Liver (tissue), 9 donors: ENCODE data around the gene CACNA1S. TPM values are rescaled to one million over a fixed set of nuclear protein-coding genes. Genes with fewer than 3 reads are reported as not detected.

Source experiments
- DNase-seq: peaks from one replicate; pipeline ENCODE4 v3.0.0-alpha.2; 2017; ENCODE audit warnings: low spot score
- H3K27ac ChIP-seq, 2 donors: one replicate each; pipeline ENCODE4 v1.7.0; 2013; ENCODE audit warnings: inconsistent platforms in 2 of 2, low read length in 2 of 2, control low read depth in 1 of 2, low read depth in 1 of 2, mild to moderate bottlenecking in 1 of 2
- H3K27me3 ChIP-seq, 4 donors: one replicate each; pipeline versions ENCODE4 v1.6.1 to v1.7.0; 2013; ENCODE audit warnings: low read length in 3 of 4, inconsistent platforms in 1 of 4, mild to moderate bottlenecking in 1 of 4, moderate library complexity in 1 of 4; ENCODE audit not compliant: control insufficient read depth in 4 of 4, insufficient read depth in 4 of 4
- H3K36me3 ChIP-seq, 4 donors: one replicate each; pipeline versions ENCODE4 v1.6.1 to v1.7.0; 2013; ENCODE audit warnings: low read length in 3 of 4, mild to moderate bottlenecking in 3 of 4, low read depth in 1 of 4, moderate library complexity in 1 of 4; ENCODE audit not compliant: control insufficient read depth in 4 of 4, insufficient read depth in 3 of 4
- H3K4me1 ChIP-seq, 4 donors: one replicate each; pipeline versions ENCODE4 v1.6.1 to v1.7.0; 2013; ENCODE audit warnings: low read length in 3 of 4, mild to moderate bottlenecking in 3 of 4, moderate library complexity in 1 of 4; ENCODE audit not compliant: control insufficient read depth in 4 of 4, insufficient read depth in 4 of 4
- H3K4me3 ChIP-seq, 3 donors: one replicate each; pipeline versions ENCODE4 v1.6.1 to v1.7.0; 2013; ENCODE audit warnings: low read length in 3 of 3, control low read depth in 1 of 3, low read depth in 1 of 3, mild to moderate bottlenecking in 1 of 3
- H3K9ac ChIP-seq, 2 donors: one replicate each; pipeline ENCODE4 v1.7.0; 2013; ENCODE audit warnings: low read length in 2 of 2, mild to moderate bottlenecking in 2 of 2, moderate library complexity in 2 of 2, control low read depth in 1 of 2, low read depth in 1 of 2
- H3K9me3 ChIP-seq, 4 donors: one replicate each; pipeline versions ENCODE4 v1.6.1 to v1.7.0; 2013; ENCODE audit warnings: low read length in 3 of 4; ENCODE audit not compliant: control insufficient read depth in 4 of 4
- CTCF ChIP-seq: fragments of 150-350 bp; IDR thresholded peaks from 2 replicates; pipeline ENCODE4 v1.5.1; 2017; ENCODE audit warnings: improper control_type of control experiment, low read depth, low read length; ENCODE audit not compliant: missing input control
- EGR1 ChIP-seq, 2 donors: IDR thresholded peaks; 2 replicates each; pipeline ENCODE4 v1.6.1; 2016 to 2018; ENCODE audit warnings: antibody characterized with exemption in 2 of 2, low read depth in 2 of 2
- FOXA1 ChIP-seq: IDR thresholded peaks from 2 replicates; pipeline ENCODE4 v1.6.1; 2016; ENCODE audit warnings: antibody characterized with exemption
- FOXA2 ChIP-seq: IDR thresholded peaks from 2 replicates; pipeline ENCODE4 v1.6.1; 2016; ENCODE audit warnings: antibody characterized with exemption
- GABPA ChIP-seq, 2 donors: IDR thresholded peaks in 1 of 2; conservative IDR thresholded peaks in 1 of 2; 2 replicates each; pipeline ENCODE4 v1.6.1; 2016; ENCODE audit warnings: antibody characterized with exemption in 2 of 2, mild to moderate bottlenecking in 1 of 2, moderate library complexity in 1 of 2
- HNF4A ChIP-seq, 2 donors: conservative IDR thresholded peaks; 2 replicates each; pipeline ENCODE4 v1.6.1; 2016; ENCODE audit warnings: antibody characterized with exemption in 2 of 2, mild to moderate bottlenecking in 2 of 2
- HNF4G ChIP-seq: IDR thresholded peaks from 2 replicates; pipeline ENCODE4 v1.6.1; 2016; ENCODE audit warnings: antibody characterized with exemption
- JUND ChIP-seq, 2 donors: IDR thresholded peaks; 2 replicates each; pipeline ENCODE4 v1.6.1; 2016; ENCODE audit warnings: antibody characterized with exemption in 2 of 2
- NR2F2 ChIP-seq: IDR thresholded peaks from 2 replicates; pipeline ENCODE4 v1.6.1; 2016; ENCODE audit warnings: antibody characterized with exemption
- RAD21 ChIP-seq, 2 donors: IDR thresholded peaks; 2 replicates each; pipeline ENCODE4 v1.6.1; 2016; ENCODE audit warnings: antibody characterized with exemption in 2 of 2, mild to moderate bottlenecking in 2 of 2
- REST ChIP-seq: IDR thresholded peaks from 2 replicates; pipeline ENCODE4 v1.6.1; 2016; ENCODE audit warnings: antibody characterized with exemption, mild to moderate bottlenecking
- RXRA ChIP-seq, 2 donors: IDR thresholded peaks; 2 replicates each; pipeline ENCODE4 v1.6.1; 2017 to 2018; ENCODE audit warnings: antibody characterized with exemption in 2 of 2, mild to moderate bottlenecking in 1 of 2
- SP1 ChIP-seq: IDR thresholded peaks from 2 replicates; pipeline ENCODE4 v1.6.1; 2018; ENCODE audit warnings: antibody characterized with exemption, mild to moderate bottlenecking
- YY1 ChIP-seq: IDR thresholded peaks from 2 replicates; pipeline ENCODE4 v1.6.1; 2016; ENCODE audit warnings: antibody characterized with exemption, mild to moderate bottlenecking
- WGBS: extraction: QIAGEN DNeasy Blood & Tissue Kit; methylation state at CpG from one replicate; pipeline ENCODE4 v1.1.7; 2013; 5-methylcytosine and 5-hydroxymethylcytosine counted together
- polyA plus RNA-seq, 2 donors: library from polyadenylated mRNA; stranded (reverse) in 1 of 2; unstranded in 1 of 2; fragments of 200-250 nt in 1 of 2; fragments of >200 nt in 1 of 2; fragmentation: Nextera tagmentation in 1 of 2; extraction: Ambion mirVana in 1 of 2; gene quantifications; one replicate each; pipeline versions ENCODE4 v1.2.1 to v1.2.3, GENCODE V29; 2013 to 2015
- total RNA-seq, 2 donors: library from RNA; depleted of rRNA; stranded (reverse); fragments of >200 nt; gene quantifications; one replicate each; pipeline ENCODE4 v1.2.3, GENCODE V29; 2014
- TF ChIP-seq, protein P1 (sequence below): IDR thresholded peaks from 2 replicates; pipeline ENCODE4 v1.6.1; 2016; ENCODE audit warnings: antibody characterized with exemption
- TF ChIP-seq, protein P2 (sequence below): IDR thresholded peaks from 2 replicates; pipeline ENCODE4 v1.6.1; 2016; ENCODE audit warnings: antibody characterized with exemption
- donor health status: healthy.
- donor health status: healthy.
- donor health status: healthy.
- donor health status: healthy.
- donor health status: healthy.

CACNA1S gene
- total and polyA plus RNA-seq, 4 donors: under 0.01 to 0.33 TPM; not detected in 2

- Histone ChIP-seq H3K4me1 (peaks cover 0 to 5% (median 0%) of the 10 kb centered on the region in 4 donors), H3K9me3 (no peaks in the 10 kb centered on the region), H3K36me3 (no peaks in the 10 kb centered on the region), H3K9ac (no peak overlapping the region), H3K27me3 (no peaks in the 10 kb centered on the region), H3K4me3 (no peak overlapping the region), H3K27ac (no peak overlapping the region)
- whole genome bisulfite sequencing: 65% methylated on average over 7 of the region's 7 CpGs
- TF ChIP-seq JUND (IDR thresholded peaks at IDR 0.05) (no peak), RAD21 (IDR thresholded peaks at IDR 0.05) (no peak), HNF4G (no peak), SP1 (no peak), FOXA1 (no peak), REST (no peak), CTCF (no peak), HNF4A (conservative IDR thresholded peaks at IDR 0.05) (no peak), YY1 (no peak), GABPA (IDR thresholded peaks at IDR 0.05 in 1 of 2, conservative IDR thresholded peaks at IDR 0.05 in 1 of 2) (no peak), FOXA2 (no peak), EGR1 (IDR thresholded peaks at IDR 0.05; ENCODE audit: low read depth in 2 of 2) (no peak)
- TF ChIP-seq, protein P1, sequence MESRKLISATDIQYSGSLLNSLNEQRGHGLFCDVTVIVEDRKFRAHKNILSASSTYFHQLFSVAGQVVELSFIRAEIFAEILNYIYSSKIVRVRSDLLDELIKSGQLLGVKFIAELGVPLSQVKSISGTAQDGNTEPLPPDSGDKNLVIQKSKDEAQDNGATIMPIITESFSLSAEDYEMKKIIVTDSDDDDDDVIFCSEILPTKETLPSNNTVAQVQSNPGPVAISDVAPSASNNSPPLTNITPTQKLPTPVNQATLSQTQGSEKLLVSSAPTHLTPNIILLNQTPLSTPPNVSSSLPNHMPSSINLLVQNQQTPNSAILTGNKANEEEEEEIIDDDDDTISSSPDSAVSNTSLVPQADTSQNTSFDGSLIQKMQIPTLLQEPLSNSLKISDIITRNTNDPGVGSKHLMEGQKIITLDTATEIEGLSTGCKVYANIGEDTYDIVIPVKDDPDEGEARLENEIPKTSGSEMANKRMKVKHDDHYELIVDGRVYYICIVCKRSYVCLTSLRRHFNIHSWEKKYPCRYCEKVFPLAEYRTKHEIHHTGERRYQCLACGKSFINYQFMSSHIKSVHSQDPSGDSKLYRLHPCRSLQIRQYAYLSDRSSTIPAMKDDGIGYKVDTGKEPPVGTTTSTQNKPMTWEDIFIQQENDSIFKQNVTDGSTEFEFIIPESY: no peak
- TF ChIP-seq, protein P2, sequence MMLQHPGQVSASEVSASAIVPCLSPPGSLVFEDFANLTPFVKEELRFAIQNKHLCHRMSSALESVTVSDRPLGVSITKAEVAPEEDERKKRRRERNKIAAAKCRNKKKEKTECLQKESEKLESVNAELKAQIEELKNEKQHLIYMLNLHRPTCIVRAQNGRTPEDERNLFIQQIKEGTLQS: no peak
- DNase-seq: no peak
Observed at GRCh38 chr1:201063145-201063544, 49.1 kb downstream of the CACNA1S start.

DNA sequence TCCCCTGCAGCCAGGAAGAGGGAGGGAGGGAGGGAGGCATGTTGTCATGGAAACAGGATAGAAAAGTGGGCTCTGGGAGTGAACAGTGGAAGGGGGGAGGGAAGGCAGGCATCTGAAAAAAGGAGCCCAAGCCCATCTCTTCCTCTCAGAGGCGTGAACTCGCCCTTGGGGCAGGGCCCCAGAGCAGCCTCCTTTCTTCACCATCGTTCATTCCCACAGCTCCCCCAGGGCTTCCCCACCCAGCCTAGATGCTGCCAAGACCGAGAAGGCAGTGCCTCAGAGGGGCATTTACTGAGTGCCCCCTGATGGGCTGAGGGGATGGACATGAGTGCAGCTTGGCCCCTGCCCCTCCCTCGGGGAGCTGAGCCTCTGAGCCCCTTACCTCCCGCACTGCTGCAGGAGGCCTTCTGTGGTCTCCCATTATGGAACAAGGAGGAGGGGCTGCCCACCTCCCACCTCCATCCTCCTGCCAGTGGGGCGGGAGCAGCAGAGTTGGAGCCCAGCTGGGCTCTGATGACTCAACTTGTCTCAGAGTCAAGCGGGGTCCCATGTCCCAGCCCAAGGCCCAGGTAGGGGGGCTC is 49.6 kb downstream of the CACNA1S start:
- no peak overlapping the region for H3K27ac ChIP-seq
- no peak for DNase-seq
- peaks cover 0 to 5% (median 0%) of the 10 kb centered on the region in 4 donors for H3K4me1 ChIP-seq
- TF ChIP-seq GABPA (IDR thresholded peaks at IDR 0.05 in 1 of 2, conservative IDR thresholded peaks at IDR 0.05 in 1 of 2) (no peak), YY1 (no peak), REST (no peak), HNF4A (conservative IDR thresholded peaks at IDR 0.05) (no peak), SP1 (no peak), JUND (IDR thresholded peaks at IDR 0.05) (no peak), RXRA (IDR thresholded peaks at IDR 0.05) (no peak), NR2F2 (no peak)
- TF ChIP-seq, protein P1: no peak
- H3K27me3 ChIP-seq: no peaks in the 10 kb centered on the region
- H3K36me3 ChIP-seq: no peaks in the 10 kb centered on the region
- WGBS: 88% methylated on average over 8 of the region's 8 CpGs
- no peak overlapping the region for H3K4me3 ChIP-seq
- no peak overlapping the region for H3K9ac ChIP-seq
- no peaks in the 10 kb centered on the region for H3K9me3 ChIP-seq
